ENCODE measurements around the gene KRTAP5-10.
"Not testable (repeated sequence)": the region's sequence is repeated elsewhere in the genome, so short reads cannot be mapped to it uniquely, and the experiment has no call there.

The KRTAP5-10 gene

DNA sequence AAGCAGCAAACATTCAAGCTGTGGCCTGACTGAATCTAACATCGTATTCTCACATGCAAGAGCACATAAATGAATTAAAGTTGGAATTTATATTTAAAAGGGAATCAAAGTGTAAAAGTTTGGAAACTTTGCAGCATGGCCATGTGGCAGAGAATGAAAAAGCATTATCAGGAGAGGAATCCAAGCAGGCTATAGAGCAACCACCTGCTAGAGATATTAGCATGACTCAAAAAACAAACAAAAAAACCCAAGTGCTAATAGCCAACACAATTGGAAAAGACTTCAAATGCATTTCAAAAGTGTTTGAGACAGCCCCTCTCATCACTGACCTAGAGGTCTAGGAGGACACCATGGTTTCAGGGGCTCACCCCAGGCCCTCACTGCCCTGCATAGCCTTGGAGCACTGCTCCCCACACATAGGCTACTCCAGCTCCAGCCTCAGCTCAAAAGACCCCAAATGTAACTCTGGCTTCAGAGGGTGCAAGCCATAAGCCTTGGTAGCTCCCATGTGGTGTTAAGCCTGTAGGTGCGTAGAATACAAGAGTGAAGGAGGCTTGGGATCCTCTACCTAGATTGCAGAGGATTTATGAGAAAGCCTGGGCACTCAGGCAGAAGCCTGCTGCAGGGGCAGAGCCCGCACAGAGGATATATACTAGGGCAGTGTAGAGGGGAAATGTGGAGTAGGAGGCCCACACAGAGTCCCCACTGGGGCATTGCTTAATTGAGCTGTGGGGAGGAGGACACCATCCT is 40.0 kb upstream of the KRTAP5-10 start:
- Histone ChIP-seq H3K9ac (ENCODE audit: low read length) (no peak overlapping the region), H4K91ac (ENCODE audit: low read length) (no peak overlapping the region), H3K14ac (ENCODE audit: low read length in 2 of 2) (no peak overlapping the region), H2BK120ac (ENCODE audit: low read depth, low read length) (no peak overlapping the region), H3K18ac (ENCODE audit: low read depth in 1 of 2, low read length in 2 of 2) (no peak overlapping the region), H3K23ac (ENCODE audit: low read length in 2 of 2) (no peak overlapping the region), H3K4me1 (ENCODE audit: control insufficient read depth, insufficient read depth, low read depth, low read length) (no peaks in the 10 kb centered on the region), H2BK15ac (ENCODE audit: low read depth, poor library complexity, severe bottlenecking) (no peak overlapping the region), H2AFZ (ENCODE audit: low read depth, low read length) (no peak overlapping the region), H3K9me3 (ENCODE audit: control insufficient read depth, low read length) (peaks cover 3% of the 10 kb centered on the region), H3K79me1 (replicated peaks; ENCODE audit: low read length, poor library complexity, severe bottlenecking) (no peaks in the 10 kb centered on the region), H3K27ac (ENCODE audit: low read length, poor library complexity, severe bottlenecking) (no peak overlapping the region), H4K8ac (ENCODE audit: low read length) (no peak overlapping the region), H3K4ac (ENCODE audit: low read depth in 1 of 2, low read length in 2 of 2) (no peak overlapping the region), H3K4me2 (ENCODE audit: low read length, poor library complexity, severe bottlenecking) (no peak overlapping the region), H2BK12ac (ENCODE audit: low read length in 2 of 2) (no peak overlapping the region), H2BK5ac (ENCODE audit: low read depth, low read length, poor library complexity, severe bottlenecking) (no peak overlapping the region), H3K36me3 (ENCODE audit: control insufficient read depth in 1 of 2, insufficient read depth in 2 of 2, low read depth in 1 of 2, low read length in 2 of 2) (peaks cover 0 to 7% of the 10 kb centered on the region in 2 experiments), H3K27me3 (ENCODE audit: control insufficient read depth in 1 of 2, insufficient read depth in 1 of 2, low read length in 2 of 2) (peaks cover 0 to 8% of the 10 kb centered on the region in 2 experiments), H2AK5ac (ENCODE audit: low read length, severe bottlenecking) (no peak overlapping the region), H3K4me3 (ENCODE audit: insufficient read depth in 1 of 2, low read depth in 1 of 2, low read length in 2 of 2) (no peak overlapping the region)
- DNase-seq: no peak
- 58% methylated on average over 3 of the region's 3 CpGs for WGBS

GRCh38 chr11:71525938-71526495 is 39.3 kb upstream of the KRTAP5-10 start:
- Histone ChIP-seq H3K18ac (ENCODE audit: low read depth in 1 of 2, low read length in 2 of 2) (no peak overlapping the region), H4K91ac (ENCODE audit: low read length) (no peak overlapping the region), H3K4me3 (ENCODE audit: insufficient read depth in 1 of 2, low read depth in 1 of 2, low read length in 2 of 2) (no peak overlapping the region), H3K4ac (ENCODE audit: low read depth in 1 of 2, low read length in 2 of 2) (no peak overlapping the region), H3K4me1 (ENCODE audit: control insufficient read depth, insufficient read depth, low read depth, low read length) (no peaks in the 10 kb centered on the region), H2BK120ac (ENCODE audit: low read depth, low read length) (no peak overlapping the region), H3K23ac (ENCODE audit: low read length in 2 of 2) (no peak overlapping the region), H3K36me3 (ENCODE audit: control insufficient read depth in 1 of 2, insufficient read depth in 2 of 2, low read depth in 1 of 2, low read length in 2 of 2) (peaks cover 0 to 7% of the 10 kb centered on the region in 2 experiments), H2BK15ac (ENCODE audit: low read depth, poor library complexity, severe bottlenecking) (no peak overlapping the region), H3K9me3 (ENCODE audit: control insufficient read depth, low read length) (peaks cover 3% of the 10 kb centered on the region), H3K27ac (ENCODE audit: low read length, poor library complexity, severe bottlenecking) (no peak overlapping the region), H3K79me1 (replicated peaks; ENCODE audit: low read length, poor library complexity, severe bottlenecking) (no peaks in the 10 kb centered on the region), H2AFZ (ENCODE audit: low read depth, low read length) (no peak overlapping the region), H2BK5ac (ENCODE audit: low read depth, low read length, poor library complexity, severe bottlenecking) (no peak overlapping the region), H2AK5ac (ENCODE audit: low read length, severe bottlenecking) (no peak overlapping the region), H3K4me2 (ENCODE audit: low read length, poor library complexity, severe bottlenecking) (no peak overlapping the region), H3K27me3 (ENCODE audit: control insufficient read depth in 1 of 2, insufficient read depth in 1 of 2, low read length in 2 of 2) (peaks cover 0 to 8% of the 10 kb centered on the region in 2 experiments), H3K14ac (ENCODE audit: low read length in 2 of 2) (no peak overlapping the region), H2BK12ac (ENCODE audit: low read length in 2 of 2) (no peak overlapping the region), H4K8ac (ENCODE audit: low read length) (no peak overlapping the region), H3K9ac (ENCODE audit: low read length) (no peak overlapping the region)
- DNase-seq: no peak
- WGBS: 45% methylated on average over 2 of the region's 2 CpGs

GRCh38 chr11:71526796-71527575 is 38.4 kb upstream of the KRTAP5-10 start, which contains the start of gene KRTAP5-7:
TSS of gene KRTAP5-7 (plus strand) at chr11:71527267. CDS start at chr11:71527301, 34 bp downstream.
- H3K9ac ChIP-seq (ENCODE audit: low read length); DNase-seq; H3K4me3 ChIP-seq (ENCODE audit: insufficient read depth in 1 of 2, low read depth in 1 of 2, low read length in 2 of 2); H2AK5ac ChIP-seq (ENCODE audit: low read length, severe bottlenecking); H3K36me3 ChIP-seq (ENCODE audit: control insufficient read depth in 1 of 2, insufficient read depth in 2 of 2, low read depth in 1 of 2, low read length in 2 of 2); H2BK120ac ChIP-seq (ENCODE audit: low read depth, low read length); H3K9me3 ChIP-seq (ENCODE audit: control insufficient read depth, low read length); H2AFZ ChIP-seq (ENCODE audit: low read depth, low read length); H3K4me2 ChIP-seq (ENCODE audit: low read length, poor library complexity, severe bottlenecking); H3K18ac ChIP-seq (ENCODE audit: low read depth in 1 of 2, low read length in 2 of 2); H2BK12ac ChIP-seq (ENCODE audit: low read length in 2 of 2); H3K27ac ChIP-seq (ENCODE audit: low read length, poor library complexity, severe bottlenecking); H2BK15ac ChIP-seq (ENCODE audit: low read depth, poor library complexity, severe bottlenecking); H2BK5ac ChIP-seq (ENCODE audit: low read depth, low read length, poor library complexity, severe bottlenecking); H3K4me1 ChIP-seq (ENCODE audit: control insufficient read depth, insufficient read depth, low read depth, low read length); H3K23ac ChIP-seq (ENCODE audit: low read length in 2 of 2); H4K91ac ChIP-seq (ENCODE audit: low read length); H3K4ac ChIP-seq (ENCODE audit: low read depth in 1 of 2, low read length in 2 of 2); H3K79me1 ChIP-seq (replicated peaks; ENCODE audit: low read length, poor library complexity, severe bottlenecking): not testable (repeated sequence)
- Histone ChIP-seq H3K27me3 (ENCODE audit: control insufficient read depth in 1 of 2, insufficient read depth in 1 of 2, low read length in 2 of 2) (peaks cover 0 to 11% of the 10 kb centered on the region in 2 experiments), H3K14ac (ENCODE audit: low read length in 2 of 2) (peak within 1 kb of the TSS in 1 of 2 experiments; percentile 93), H4K8ac (ENCODE audit: low read length) (peak within 1 kb of the TSS; percentile 69)
- WGBS: 70% methylated on average over 3 of the region's 10 CpGs

Data from mesenchymal stem cell (in vitro differentiated cells and primary cell).